DMS53 treated with DMSO at 0.1 percent for 48 hours (cell line): Measurements from ENCODE around the gene TRIM24.
"Not testable (repeated sequence)": the region's sequence is repeated elsewhere in the genome, so short reads cannot be mapped to it uniquely, and the experiment has no call there.

ENCODE experiments used
- DNase-seq: peaks from one replicate; lab custom pipeline; 2025; ENCODE audit not compliant: unreplicated experiment; lab: John Stamatoyannopoulos, UW

The TRIM24 gene

DNA sequence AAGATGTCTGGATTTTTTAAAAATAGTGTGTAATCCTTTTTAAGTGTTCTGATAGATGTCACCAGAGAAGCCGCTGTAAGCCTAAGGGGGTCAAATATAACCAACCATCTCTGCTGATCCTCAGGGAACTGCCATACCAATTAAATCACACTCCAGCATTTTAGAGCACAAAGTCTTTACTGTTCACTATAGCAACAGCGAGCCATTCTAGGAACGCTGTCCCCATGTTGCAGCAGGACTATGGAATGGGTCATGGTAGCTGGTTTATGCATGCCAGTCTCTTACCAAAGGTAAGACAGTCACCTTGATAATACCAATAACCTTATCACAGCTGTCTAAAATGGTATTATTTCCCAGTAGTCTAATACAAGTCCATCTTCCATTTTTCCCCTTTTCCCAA is 33.5 kb downstream of the TRIM24 start:
- no peak for DNase-seq

DNA sequence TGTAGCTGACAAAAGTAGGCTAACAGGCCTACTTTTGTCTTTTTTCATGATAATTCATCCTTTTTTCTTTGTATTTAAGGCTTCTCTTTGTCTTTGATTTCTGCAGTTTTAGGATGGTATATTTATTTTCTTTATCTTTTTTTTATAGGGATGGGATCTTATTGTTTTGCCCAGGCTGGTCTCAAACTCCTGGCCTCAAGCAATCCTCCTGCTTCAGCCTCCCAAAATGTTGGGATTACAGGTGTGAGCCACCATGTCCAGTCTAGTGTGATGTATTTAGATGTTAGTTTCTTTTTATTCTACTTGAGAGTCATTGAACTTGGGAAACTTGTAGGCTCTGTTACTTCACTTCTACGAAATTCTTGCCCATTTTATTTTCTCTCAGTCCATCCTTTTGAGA is 35.4 kb downstream of the TRIM24 start:
- DNase-seq = no peak

DNA sequence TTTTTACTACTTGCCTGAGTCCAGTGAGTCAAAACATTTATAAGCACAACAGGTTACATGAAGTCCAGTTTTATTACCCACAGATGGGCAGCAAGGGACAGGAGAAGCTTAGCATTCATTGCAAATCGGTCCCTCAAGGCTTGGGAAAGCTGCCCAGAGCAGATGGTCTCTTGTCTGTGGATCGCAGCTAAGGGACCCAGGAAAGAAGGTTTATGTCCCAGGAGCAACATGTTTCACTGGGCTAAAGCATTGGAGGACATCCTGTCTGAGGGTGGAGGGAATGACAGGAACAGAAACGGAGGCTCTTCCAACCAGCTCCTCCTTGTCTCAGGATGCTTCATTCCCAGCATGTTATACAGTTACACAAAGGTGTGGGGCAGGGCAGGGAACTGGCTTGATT is 39.3 kb downstream of the TRIM24 start:
- DNase-seq = no peak

GRCh38 chr7:138500303-138500702 is 40.2 kb downstream of the TRIM24 start:
- DNase-seq = not testable (repeated sequence)

- no peak for DNase-seq
These were observed 40.8 kb downstream of the TRIM24 start for GRCh38 chr7:138500892-138501291.

GRCh38 chr7:138502023-138502767 is 42.1 kb downstream of the TRIM24 start:
- DNase-seq = no peak

- no peak for DNase-seq
These were observed 45.4 kb downstream of the TRIM24 start for GRCh38 chr7:138505361-138505873.

GRCh38 chr7:138506764-138507163 is 46.7 kb downstream of the TRIM24 start:
- no peak for DNase-seq

GRCh38 chr7:138510003-138510402 is 49.9 kb downstream of the TRIM24 start:
- no peak for DNase-seq

- no peak for DNase-seq
These were observed 52.2 kb downstream of the TRIM24 start for GRCh38 chr7:138512092-138512858.

DNA sequence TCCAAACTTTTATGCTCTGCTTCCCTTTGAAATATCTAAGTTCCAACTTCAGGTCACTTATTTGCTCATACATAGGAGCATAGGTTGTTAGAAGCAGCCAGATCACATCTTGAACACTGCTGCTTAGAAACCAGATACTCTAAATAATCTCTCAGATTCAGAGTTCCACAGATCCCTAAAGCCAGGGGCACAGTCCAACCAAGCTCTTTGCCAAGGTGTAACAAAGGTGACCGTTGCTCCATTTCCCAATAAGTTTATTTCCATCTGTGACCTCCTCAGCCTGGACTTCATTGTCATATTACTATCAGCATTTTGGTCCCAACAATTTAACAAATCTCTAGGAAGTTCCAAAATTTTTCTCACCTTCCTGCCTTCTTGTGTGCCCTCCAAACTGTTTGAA is 52.8 kb downstream of the TRIM24 start:
- DNase-seq = no peak

GRCh38 chr7:138513344-138513871 is 53.3 kb downstream of the TRIM24 start:
- no peak for DNase-seq

- DNase-seq = no peak
These were observed 54.0 kb downstream of the TRIM24 start for GRCh38 chr7:138514044-138514443.

GRCh38 chr7:138515001-138515528 is 55.0 kb downstream of the TRIM24 start:
- DNase-seq = no peak

GRCh38 chr7:138519061-138519798 is 59.2 kb downstream of the TRIM24 start:
- DNase-seq = no peak

DNA sequence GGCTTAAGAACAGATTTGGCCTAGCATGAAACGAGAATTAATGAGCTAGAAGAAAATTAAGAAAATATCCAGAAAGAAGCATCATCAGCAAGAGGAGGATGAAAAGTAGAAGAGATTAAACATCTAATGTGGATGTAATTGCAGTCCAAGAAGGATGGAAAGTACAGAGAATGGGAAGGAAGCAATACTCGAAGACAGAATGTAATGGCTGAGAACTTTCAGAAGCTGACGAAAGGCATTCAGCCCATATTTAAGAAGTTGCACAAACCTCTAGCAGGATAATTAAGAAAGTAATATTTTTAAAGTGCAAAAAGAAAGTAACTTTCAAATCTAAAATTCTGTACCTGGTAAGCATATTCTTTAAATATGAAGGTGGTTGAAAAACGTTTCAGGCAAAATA is 60.7 kb downstream of the TRIM24 start:
- DNase-seq = no peak

DNA sequence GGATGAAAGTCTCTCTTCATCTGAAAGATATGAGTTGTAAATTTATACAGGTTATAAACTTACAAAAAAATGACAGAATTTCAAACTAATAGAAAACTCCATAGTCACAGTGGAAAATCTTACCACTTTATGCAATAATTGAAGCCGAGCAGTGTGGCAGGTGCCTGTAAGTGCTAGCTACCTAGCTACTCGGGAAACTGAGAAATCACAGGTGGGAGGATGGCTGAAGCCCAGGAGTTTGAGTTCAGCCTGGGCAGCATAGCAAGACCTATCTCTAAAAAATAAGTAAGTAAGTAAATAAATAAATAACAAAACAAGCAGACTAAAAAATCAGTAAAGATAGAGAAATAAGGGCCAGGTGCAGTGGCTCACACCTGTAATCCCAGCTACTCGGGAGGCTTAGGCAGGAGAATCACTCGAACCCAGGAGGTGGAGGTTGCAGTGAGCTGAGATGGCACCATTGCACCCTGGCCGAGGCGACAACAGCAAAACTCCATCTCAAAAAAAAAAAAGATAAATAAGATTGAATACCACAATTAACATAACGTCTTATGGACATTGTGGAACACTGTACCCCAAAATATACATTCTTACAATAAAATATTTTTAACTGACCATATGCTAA is 61.9 kb downstream of the TRIM24 start:
- DNase-seq = no peak

GRCh38 chr7:138524259-138524658 is 64.2 kb downstream of the TRIM24 start:
- DNase-seq = no peak

DNA sequence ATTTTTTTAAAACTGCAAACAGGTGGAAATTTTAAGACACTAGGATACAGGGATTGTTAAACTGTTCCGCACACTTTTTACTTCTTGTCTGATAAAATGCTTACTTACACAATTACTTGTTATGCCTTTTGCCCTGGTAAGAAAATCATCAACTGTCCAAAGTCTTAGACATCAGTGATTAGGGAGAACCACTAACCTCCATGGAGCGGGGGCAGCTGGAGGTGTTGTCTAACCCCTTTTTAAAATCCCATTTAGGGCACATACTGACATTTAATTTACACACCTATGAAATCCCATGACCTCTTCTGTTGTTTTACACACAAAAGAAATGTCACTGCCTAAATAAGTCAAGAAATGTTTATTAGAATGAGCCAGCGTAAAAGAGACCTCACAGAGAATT is 65.7 kb downstream of the TRIM24 start:
- no peak for DNase-seq

DNA sequence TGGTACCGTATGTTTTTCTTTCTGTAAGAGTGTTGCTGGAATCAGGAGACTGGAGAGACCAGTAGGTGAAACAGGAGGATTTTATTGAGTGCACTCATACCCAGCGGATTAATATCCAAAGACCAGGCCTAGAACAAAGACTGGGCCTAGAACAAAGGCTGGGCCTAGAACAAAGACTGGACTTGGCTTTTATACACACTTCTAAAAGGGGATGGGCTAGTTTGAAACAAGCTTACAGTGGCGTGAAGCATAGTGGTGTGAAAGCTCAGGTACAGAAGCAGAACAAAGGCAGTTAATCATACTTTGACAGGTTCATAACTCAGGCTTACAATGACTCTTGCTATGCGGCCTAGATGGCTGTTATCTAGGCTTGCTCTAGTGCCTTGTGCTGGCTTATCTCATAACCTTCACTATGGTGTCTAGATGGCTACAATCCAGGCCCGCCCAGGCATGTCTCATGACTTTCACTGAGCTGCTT is 67.7 kb downstream of the TRIM24 start:
- no peak for DNase-seq
